HUES64 (cell line): ENCODE results near the gene RAB11FIP5.

Source experiments
- H3K27ac ChIP-seq: 2 replicates; pipeline ENCODE4 v1.7.0; 2013; ENCODE audit warnings: low read depth, low read length, inconsistent platforms
- H3K27me3 ChIP-seq: 2 replicates; pipeline ENCODE4 v1.6.1; 2013; ENCODE audit warnings: mild to moderate bottlenecking, low read length; ENCODE audit not compliant: insufficient read depth
- H3K36me3 ChIP-seq: 2 replicates; pipeline ENCODE4 v1.6.1; 2013; ENCODE audit warnings: mild to moderate bottlenecking, low read length; ENCODE audit not compliant: insufficient read depth
- H3K4me1 ChIP-seq: 2 replicates; pipeline ENCODE4 v1.6.1; 2013; ENCODE audit warnings: mild to moderate bottlenecking, low read length, moderate library complexity; ENCODE audit not compliant: insufficient read depth
- H3K4me3 ChIP-seq: 2 replicates; pipeline ENCODE4 v1.5.1; 2013; ENCODE audit warnings: mild to moderate bottlenecking, low read length, moderate library complexity
- H3K9ac ChIP-seq: 2 replicates; pipeline ENCODE4 v1.6.1; 2013; ENCODE audit warnings: mild to moderate bottlenecking, low read depth, low read length
- H3K9me3 ChIP-seq: 2 replicates; pipeline ENCODE4 v1.6.1; 2013; ENCODE audit warnings: low read depth, low read length; ENCODE audit not compliant: insufficient read depth
- WGBS: fragments of 150-250, 120-280 bp; methylation state at CpG from one replicate; pipeline ENCODE4 v1.1.7; 2013; ENCODE audit warnings: missing lambda C conversion rate; 5-methylcytosine and 5-hydroxymethylcytosine counted together

Gene RAB11FIP5

DNA sequence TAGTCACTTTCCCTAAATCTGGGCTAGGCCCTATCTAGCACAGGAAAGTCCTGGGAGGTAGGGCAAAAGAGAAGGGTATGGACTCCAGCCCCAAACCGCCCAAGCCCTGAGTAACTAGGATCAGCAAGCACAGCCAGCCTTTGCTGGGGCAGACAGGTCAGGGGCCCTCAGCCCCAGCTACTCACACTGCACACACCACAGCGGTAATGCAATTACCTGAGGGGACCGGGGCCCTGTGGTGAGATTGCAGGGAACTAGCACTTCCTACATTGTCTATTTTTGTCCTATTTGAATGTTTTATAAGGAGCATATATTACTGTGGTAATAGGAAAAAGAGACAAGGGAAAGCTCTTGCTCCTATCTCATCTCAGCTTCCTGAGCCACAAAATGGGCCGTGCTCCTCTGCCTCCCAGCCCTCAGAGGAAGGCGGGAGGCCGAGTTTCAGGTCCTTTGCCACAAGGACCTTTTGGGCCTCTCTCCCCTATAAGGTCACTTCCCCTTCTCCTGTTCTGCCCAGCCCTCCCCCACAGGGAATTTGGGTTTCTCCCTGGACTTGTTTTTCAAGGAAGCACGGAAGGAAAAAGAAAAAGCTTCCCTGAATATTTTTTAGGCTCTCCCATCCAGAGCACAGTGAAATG lies 20.5 kb downstream of the RAB11FIP5 start:
- Histone ChIP-seq H3K4me1 (no peaks in the 10 kb centered on the region), H3K36me3 (peaks cover 12% of the 10 kb centered on the region; the same call in 1 of the 2 replicates), H3K4me3 (no peak overlapping the region), H3K27ac (no peak overlapping the region), H3K9ac (no peak overlapping the region), H3K27me3 (no peaks in the 10 kb centered on the region), H3K9me3 (no peaks in the 10 kb centered on the region)
- 92% methylated on average over 6 of the region's 7 CpGs for WGBS

DNA sequence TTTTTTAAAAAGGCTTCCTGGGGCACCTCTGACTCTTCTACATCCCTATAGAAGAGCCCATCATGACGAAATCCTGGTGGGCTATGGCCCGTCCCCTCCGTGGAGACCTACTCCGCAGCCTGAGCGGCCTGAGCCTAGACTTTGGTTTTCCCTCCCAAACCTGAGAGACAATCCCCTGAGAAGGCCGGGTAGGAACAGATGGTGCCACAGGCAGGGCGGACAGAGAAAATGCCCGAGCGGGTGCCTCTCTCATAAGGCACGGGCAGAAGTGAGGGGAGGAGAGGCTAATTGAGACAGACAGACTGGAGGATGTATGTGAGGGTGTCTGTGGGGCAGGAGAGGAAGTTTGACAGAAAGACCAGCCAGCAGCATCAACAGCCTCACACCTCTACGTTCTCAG lies 21.1 kb downstream of the RAB11FIP5 start:
- H3K27ac ChIP-seq = no peak overlapping the region

DNA sequence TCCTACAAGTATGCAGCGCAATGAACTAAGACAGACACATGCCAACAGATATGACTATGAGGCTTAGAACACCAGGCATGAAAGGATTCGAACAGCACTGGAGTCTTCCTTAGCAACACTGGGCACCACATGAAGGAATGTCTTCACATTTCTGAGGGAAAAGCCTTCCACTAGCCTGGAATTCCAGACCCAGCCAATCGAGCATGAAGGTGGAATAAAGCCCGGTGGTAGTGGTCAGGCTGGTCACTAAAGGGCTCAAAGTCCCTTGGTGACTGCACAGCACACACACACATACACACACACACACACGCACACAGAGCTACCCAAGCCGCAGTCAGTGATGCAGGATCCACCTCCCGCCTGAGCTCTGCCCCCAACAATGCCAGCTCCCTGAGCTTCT lies 21.6 kb downstream of the RAB11FIP5 start:
- no peaks in the 10 kb centered on the region for H3K27me3 ChIP-seq
- no peaks in the 10 kb centered on the region for H3K4me1 ChIP-seq
- H3K9me3 ChIP-seq = no peaks in the 10 kb centered on the region
- H3K4me3 ChIP-seq = no peak overlapping the region
- H3K36me3 ChIP-seq = peaks cover 12% of the 10 kb centered on the region; the same call in 1 of the 2 replicates
- WGBS = 86% methylated on average over 4 of the region's 7 CpGs
- H3K27ac ChIP-seq = no peak overlapping the region
- H3K9ac ChIP-seq = no peak overlapping the region

More for the DNA sequence above, 21.1 kb downstream of the RAB11FIP5 start:
- no peaks in the 10 kb centered on the region for H3K27me3 ChIP-seq
- no peaks in the 10 kb centered on the region for H3K9me3 ChIP-seq
- no peaks in the 10 kb centered on the region for H3K4me1 ChIP-seq
- peaks cover 12% of the 10 kb centered on the region; the same call in 1 of the 2 replicates for H3K36me3 ChIP-seq
- WGBS = 95% methylated on average over 11 of the region's 11 CpGs
- H3K9ac ChIP-seq = no peak overlapping the region
- H3K4me3 ChIP-seq = no peak overlapping the region

DNA sequence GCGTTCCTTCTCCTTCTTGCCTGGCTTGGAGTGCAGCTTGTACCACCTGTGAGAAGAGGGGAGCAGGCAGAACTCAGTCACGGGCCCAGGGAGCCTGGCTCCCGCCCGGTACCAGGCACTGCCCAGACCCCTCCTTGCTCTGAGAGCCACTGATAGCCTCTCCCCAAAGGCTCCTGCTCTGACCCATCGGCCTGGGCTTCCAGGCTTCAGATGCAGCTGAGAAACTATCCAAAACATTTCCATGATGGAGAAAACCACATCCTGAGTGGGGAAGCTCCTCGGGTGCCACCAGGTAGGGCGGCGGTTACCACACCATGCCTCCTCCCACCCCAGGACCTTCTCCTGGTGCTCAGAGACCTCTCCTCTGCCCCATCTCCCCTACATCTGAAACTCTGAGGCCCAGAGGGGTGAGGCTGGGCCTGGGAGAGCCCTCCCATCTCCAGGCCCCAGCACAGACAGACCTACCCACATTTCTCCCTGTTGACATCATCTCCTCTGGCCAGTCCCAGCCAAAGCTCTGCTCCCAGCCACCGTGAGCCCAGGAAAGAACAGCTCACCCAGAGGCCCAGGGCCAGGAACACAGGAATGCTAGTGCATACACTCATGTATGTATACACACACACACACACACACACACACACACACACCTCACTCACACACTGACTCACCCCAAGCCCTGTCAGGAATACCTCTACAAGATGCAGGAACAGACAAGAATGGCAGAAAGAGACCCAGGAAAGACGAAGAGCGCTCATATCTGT lies 23.3 kb downstream of the RAB11FIP5 start:
- no peak overlapping the region for H3K4me3 ChIP-seq
- H3K9me3 ChIP-seq = no peaks in the 10 kb centered on the region
- no peak overlapping the region for H3K27ac ChIP-seq
- no peak overlapping the region for H3K9ac ChIP-seq
- 91% methylated on average over 11 of the region's 11 CpGs for WGBS
- no peaks in the 10 kb centered on the region for H3K27me3 ChIP-seq
- H3K36me3 ChIP-seq = peaks cover 12% of the 10 kb centered on the region; the same call in 1 of the 2 replicates
- H3K4me1 ChIP-seq = no peaks in the 10 kb centered on the region

DNA sequence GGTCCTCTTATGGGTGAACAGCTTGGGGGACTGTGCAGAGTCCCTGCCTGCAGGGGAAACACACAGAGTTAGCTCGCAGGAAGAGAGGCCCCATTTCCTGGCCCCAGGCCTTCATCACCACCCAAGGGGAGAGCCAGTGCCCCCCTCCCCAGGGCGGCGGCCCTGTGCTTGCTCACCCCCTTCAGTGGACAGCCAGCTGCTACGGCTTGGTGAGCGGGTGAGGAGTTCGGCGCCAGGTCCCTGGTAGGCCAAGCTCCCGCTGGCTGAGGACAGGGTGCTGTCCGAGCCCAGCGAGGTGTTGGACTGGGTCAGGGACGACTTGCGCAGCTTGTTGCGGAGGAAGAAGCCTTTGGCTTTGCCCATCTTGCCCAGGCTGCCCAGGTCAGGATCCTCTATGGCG lies 24.0 kb downstream of the RAB11FIP5 start:
- Histone ChIP-seq H3K9me3 (no peaks in the 10 kb centered on the region), H3K36me3 (peaks cover 12% of the 10 kb centered on the region; the same call in 1 of the 2 replicates), H3K27ac (no peak overlapping the region), H3K4me1 (no peaks in the 10 kb centered on the region), H3K4me3 (no peak overlapping the region), H3K27me3 (no peaks in the 10 kb centered on the region), H3K9ac (no peak overlapping the region)
- 96% methylated on average over 14 of the region's 14 CpGs for WGBS

DNA sequence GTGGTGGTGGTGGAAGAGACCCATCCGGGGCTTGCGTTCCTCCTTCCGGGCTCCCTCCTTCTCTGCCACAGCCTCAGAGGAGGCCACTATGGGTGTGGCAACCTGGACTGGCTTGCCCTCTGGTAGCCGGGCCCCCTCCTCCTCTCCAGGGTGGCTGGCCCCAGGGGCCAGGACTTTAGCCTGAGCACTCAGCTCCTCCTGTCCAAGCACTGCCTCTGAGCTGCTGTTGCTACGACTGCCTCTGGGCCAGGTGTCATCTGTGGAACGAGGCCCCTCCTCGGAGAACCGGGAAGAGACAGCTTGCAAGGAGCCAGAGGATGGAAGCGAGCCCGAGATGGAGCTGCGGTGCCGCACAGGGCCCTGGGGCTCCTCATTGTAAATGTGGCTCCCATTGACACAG lies 24.5 kb downstream of the RAB11FIP5 start:
- H3K27me3 ChIP-seq = no peaks in the 10 kb centered on the region

DNA sequence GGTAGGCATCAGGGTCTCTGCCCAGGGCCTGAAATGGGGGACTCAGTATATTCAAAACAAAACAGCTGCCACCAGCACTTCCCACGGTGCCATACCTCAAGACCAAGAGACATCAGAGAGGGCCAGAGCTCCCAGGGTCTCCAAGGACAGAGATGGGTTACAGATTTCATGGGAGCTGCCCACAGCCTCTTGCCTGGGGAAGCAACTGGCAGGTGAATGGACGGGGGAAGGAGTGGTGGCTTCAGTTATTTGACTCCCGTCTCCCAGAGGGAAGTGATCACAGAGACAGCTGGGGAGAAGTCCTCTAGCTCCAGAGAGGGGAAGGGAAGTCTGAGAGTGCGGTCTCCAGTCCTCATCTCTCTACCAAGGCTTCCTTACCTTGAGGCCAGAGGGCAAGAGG lies 25.4 kb downstream of the RAB11FIP5 start:
- no peaks in the 10 kb centered on the region for H3K4me1 ChIP-seq
- H3K36me3 ChIP-seq = peaks cover 12% of the 10 kb centered on the region; the same call in 1 of the 2 replicates
- H3K9ac ChIP-seq = no peak overlapping the region
- H3K9me3 ChIP-seq = no peaks in the 10 kb centered on the region
- no peak overlapping the region for H3K4me3 ChIP-seq
- WGBS = 81% methylated on average over 3 of the region's 4 CpGs
- no peaks in the 10 kb centered on the region for H3K27me3 ChIP-seq
- H3K27ac ChIP-seq = no peak overlapping the region

More for the DNA sequence above, 24.5 kb downstream of the RAB11FIP5 start:
- Histone ChIP-seq H3K9ac (no peak overlapping the region), H3K9me3 (no peaks in the 10 kb centered on the region), H3K27ac (no peak overlapping the region), H3K4me3 (no peak overlapping the region), H3K36me3 (peaks cover 12% of the 10 kb centered on the region; the same call in 1 of the 2 replicates), H3K4me1 (no peaks in the 10 kb centered on the region)
- WGBS = 95% methylated on average over 12 of the region's 12 CpGs

DNA sequence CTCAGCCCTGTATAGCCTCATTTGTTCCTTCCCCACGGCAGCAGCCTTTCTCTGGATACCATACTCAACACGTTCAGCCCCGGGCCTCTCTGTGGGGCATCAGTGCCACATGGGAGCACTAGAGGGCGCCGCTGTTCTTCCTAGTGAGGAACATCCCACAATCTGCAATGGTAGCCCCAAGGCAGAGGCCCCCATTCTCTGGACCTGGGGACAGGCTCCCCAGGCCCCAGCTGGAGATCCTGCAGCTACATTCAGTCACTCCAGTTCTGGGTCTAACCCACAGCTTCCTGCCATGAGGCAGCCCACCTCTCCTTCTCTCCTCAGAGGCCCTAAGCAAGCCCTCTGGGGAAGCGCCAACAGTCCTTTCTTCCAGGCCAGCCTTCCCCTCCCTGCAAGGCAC lies 27.1 kb downstream of the RAB11FIP5 start:
- WGBS = 24% methylated on average over 6 of the region's 6 CpGs
- Histone ChIP-seq H3K4me3 (no peak overlapping the region), H3K4me1 (peaks cover 4% of the 10 kb centered on the region; the same call in 1 of the 2 replicates), H3K9ac (no peak overlapping the region), H3K27me3 (no peaks in the 10 kb centered on the region), H3K36me3 (peaks cover 12% of the 10 kb centered on the region; the same call in 1 of the 2 replicates), H3K27ac (no peak overlapping the region), H3K9me3 (no peaks in the 10 kb centered on the region)

DNA sequence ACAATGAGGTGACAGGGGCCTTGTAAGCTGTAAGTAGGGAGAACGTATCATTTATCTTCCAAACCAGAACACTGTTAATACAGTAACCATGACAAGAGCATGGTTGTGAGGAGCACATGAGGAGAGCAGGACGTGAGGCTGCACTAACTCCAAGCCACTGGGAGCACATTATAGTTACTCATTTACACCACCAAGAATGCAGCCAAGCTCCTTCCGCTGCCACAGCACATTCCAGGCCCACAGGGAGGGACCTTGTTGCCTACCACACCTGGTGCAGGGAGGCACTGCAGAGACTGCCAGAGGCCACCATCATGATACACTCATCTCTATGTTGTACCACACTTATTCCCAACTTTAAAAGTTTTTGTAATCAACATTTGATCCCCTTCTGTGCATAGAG lies 27.8 kb downstream of the RAB11FIP5 start:
- WGBS = 86% methylated on average over 2 of the region's 3 CpGs
- Histone ChIP-seq H3K9ac (no peak overlapping the region), H3K9me3 (no peaks in the 10 kb centered on the region), H3K4me3 (no peak overlapping the region), H3K4me1 (peaks cover 4% of the 10 kb centered on the region; the same call in 1 of the 2 replicates), H3K36me3 (peaks cover 12% of the 10 kb centered on the region; the same call in 1 of the 2 replicates), H3K27me3 (no peaks in the 10 kb centered on the region), H3K27ac (no peak overlapping the region)

DNA sequence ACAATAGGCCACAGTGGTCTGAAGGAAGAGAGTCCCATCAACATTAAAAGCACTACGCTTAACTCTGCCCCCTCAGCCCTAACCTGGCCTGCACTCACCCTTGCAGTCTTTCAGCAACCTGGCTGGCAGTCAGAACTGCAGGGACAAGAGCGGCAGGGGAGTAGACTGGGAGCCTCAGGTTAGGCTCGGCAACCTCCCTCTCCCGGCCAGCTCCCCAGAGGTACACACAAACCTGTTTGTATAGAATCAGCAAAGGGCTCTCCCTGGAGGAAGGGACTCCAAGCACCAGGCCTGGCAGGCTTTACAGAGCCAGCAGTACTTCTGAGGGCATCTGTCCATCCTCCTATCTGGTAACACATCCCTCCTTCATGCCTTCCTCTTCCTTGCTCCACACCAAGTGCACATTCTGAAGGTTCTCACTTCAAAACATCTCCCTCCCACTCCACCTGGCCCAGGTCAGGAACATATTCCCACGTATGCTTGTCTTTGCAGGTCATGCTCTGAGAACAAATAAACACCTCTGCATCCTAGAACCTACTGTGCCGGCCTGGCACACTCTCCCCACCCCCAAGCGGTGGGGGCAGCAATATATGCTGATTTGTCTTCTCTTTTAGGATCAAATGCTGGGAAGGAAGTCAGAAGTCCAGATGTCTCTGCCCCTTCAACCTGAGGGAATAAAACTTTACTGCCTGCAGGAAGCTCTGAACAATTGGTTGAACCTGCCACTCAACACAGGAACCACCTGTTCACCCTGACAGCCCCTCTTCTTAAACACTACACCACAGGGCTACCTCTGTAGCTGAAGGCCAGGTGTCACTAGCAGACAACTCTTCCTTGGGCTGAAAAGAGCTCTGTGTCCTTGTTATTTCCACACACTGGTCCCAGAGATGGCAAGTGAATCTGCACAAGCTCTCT lies 28.6 kb downstream of the RAB11FIP5 start:
- WGBS = 90% methylated on average over 7 of the region's 7 CpGs
- Histone ChIP-seq H3K9ac (no peak overlapping the region), H3K27ac (no peak overlapping the region), H3K4me3 (no peak overlapping the region), H3K4me1 (peaks cover 4% of the 10 kb centered on the region; the same call in 1 of the 2 replicates), H3K27me3 (no peaks in the 10 kb centered on the region), H3K9me3 (no peaks in the 10 kb centered on the region), H3K36me3 (peaks cover 12% of the 10 kb centered on the region; the same call in 1 of the 2 replicates)
